Coronary artery (tissue), 2 donors: ENCODE data around the gene BHLHE23.

Experiments
- DNase-seq: peaks from one replicate; pipeline ENCODE4 v3.0.0-alpha.2; 2017; ENCODE audit warnings: low spot score
- H3K27ac ChIP-seq, 2 donors: fragments of 200-600 bp; sonication (generic); one replicate each; pipeline ENCODE4 v1.5.1; 2016 to 2019
- H3K4me3 ChIP-seq: fragments of 200-600 bp; sonication (generic); 2 replicates; pipeline ENCODE4 v1.5.1; 2016; ENCODE audit warnings: mild to moderate bottlenecking, moderate library complexity
- CTCF ChIP-seq: fragments of 200-600 bp; sonication (generic); IDR thresholded peaks from one replicate; pipeline ENCODE4 v1.5.1; 2019; ENCODE audit warnings: antibody characterized with exemption

The BHLHE23 gene

GRCh38 chr20:63047946-63048345 is 41.2 kb upstream of the BHLHE23 start:
- H3K4me3 ChIP-seq, result no peak overlapping the region
- no peak overlapping the region for H3K27ac ChIP-seq
- no peak for DNase-seq
- TF ChIP-seq CTCF, result no peak

GRCh38 chr20:63047267-63047666 is 40.5 kb upstream of the BHLHE23 start:
- TF ChIP-seq CTCF, result no peak

GRCh38 chr20:63046841-63047240 is 40.1 kb upstream of the BHLHE23 start:
- TF ChIP-seq CTCF, result no peak
- H3K27ac ChIP-seq, result no peak overlapping the region
- H3K4me3 ChIP-seq, result no peak overlapping the region
- no peak for DNase-seq

More at GRCh38 chr20:63047267-63047666, 40.5 kb upstream of the BHLHE23 start:
- Histone ChIP-seq H3K27ac (no peak overlapping the region), H3K4me3 (no peak overlapping the region)
- no peak for DNase-seq

- no peak for DNase-seq
- no peak for TF ChIP-seq CTCF
- Histone ChIP-seq H3K4me3 (no peak overlapping the region), H3K27ac (no peak overlapping the region)
Measured at GRCh38 chr20:63045991-63046390, 39.2 kb upstream of the BHLHE23 start.

- no peak for TF ChIP-seq CTCF
- no peak for DNase-seq
- Histone ChIP-seq H3K27ac (no peak overlapping the region), H3K4me3 (no peak overlapping the region)
Measured at GRCh38 chr20:63045401-63045800, 38.6 kb upstream of the BHLHE23 start.

GRCh38 chr20:63044605-63045004 is 37.8 kb upstream of the BHLHE23 start:
- H3K27ac ChIP-seq, result no peak overlapping the region
- DNase-seq, result no peak
- TF ChIP-seq CTCF, result no peak
- H3K4me3 ChIP-seq, result no peak overlapping the region

- H3K27ac ChIP-seq, result no peak overlapping the region
- no peak for TF ChIP-seq CTCF
- H3K4me3 ChIP-seq, result no peak overlapping the region
- no peak for DNase-seq
Measured at GRCh38 chr20:63044204-63044600, 37.4 kb upstream of the BHLHE23 start.
